Activated T-cell treated with anti-CD3 and anti-CD28 coated beads, Interleukin-2, amount 50 U/mL, for 72 hours (primary cell): ENCODE data around the gene TAL1. TPM values are rescaled to one million over a fixed set of nuclear protein-coding genes. Genes with fewer than 3 reads are reported as not detected.

Experiments used
- ATAC-seq, 2 donors: fragments of 150-1000 bp; cut with Tn5 transposase; replicated peaks in 1 of 2; 2 replicates each; pipeline ENCODE4 v1.10.0; 2021; ENCODE audit warnings: moderate library complexity in 2 of 2, mild to moderate bottlenecking in 1 of 2
- DNase-seq, 2 donors: peaks; one replicate each; pipeline ENCODE4 v3.0.0; 2021 to 2022; ENCODE audit warnings: mixed read lengths in 1 of 2
- H3K27ac Mint-ChIP-seq: one replicate; pipeline ENCODE4 v1.8.0; 2022; ENCODE audit warnings: mild to moderate bottlenecking, moderate library complexity, mixed read lengths
- H3K27me3 Mint-ChIP-seq: one replicate; pipeline ENCODE4 v1.8.0; 2022; ENCODE audit warnings: low read depth, mixed read lengths
- H3K36me3 Mint-ChIP-seq, 2 donors: one replicate each; pipeline ENCODE4 v1.8.0; 2022; ENCODE audit warnings: mixed read lengths in 2 of 2, mild to moderate bottlenecking in 1 of 2; ENCODE audit not compliant: insufficient read depth in 2 of 2
- H3K4me1 Mint-ChIP-seq: one replicate; pipeline ENCODE4 v1.8.0; 2022; ENCODE audit warnings: low read depth, mixed read lengths
- H3K4me3 Mint-ChIP-seq, 2 donors: one replicate each; pipeline ENCODE4 v1.8.0; 2022; ENCODE audit warnings: mild to moderate bottlenecking in 2 of 2, mixed read lengths in 2 of 2, moderate library complexity in 2 of 2
- H3K9me3 Mint-ChIP-seq, 2 donors: one replicate each; pipeline ENCODE4 v1.8.0; 2022; ENCODE audit warnings: mixed read lengths in 2 of 2
- total RNA-seq, 2 donors: library from RNA; stranded (reverse); gene quantifications; one replicate each; pipeline ENCODE4 v1.2.3, GENCODE V29; 2022

The TAL1 gene
- total RNA-seq, 2 donors from 2014 or later, result 0.17 to 0.30 TPM

DNA sequence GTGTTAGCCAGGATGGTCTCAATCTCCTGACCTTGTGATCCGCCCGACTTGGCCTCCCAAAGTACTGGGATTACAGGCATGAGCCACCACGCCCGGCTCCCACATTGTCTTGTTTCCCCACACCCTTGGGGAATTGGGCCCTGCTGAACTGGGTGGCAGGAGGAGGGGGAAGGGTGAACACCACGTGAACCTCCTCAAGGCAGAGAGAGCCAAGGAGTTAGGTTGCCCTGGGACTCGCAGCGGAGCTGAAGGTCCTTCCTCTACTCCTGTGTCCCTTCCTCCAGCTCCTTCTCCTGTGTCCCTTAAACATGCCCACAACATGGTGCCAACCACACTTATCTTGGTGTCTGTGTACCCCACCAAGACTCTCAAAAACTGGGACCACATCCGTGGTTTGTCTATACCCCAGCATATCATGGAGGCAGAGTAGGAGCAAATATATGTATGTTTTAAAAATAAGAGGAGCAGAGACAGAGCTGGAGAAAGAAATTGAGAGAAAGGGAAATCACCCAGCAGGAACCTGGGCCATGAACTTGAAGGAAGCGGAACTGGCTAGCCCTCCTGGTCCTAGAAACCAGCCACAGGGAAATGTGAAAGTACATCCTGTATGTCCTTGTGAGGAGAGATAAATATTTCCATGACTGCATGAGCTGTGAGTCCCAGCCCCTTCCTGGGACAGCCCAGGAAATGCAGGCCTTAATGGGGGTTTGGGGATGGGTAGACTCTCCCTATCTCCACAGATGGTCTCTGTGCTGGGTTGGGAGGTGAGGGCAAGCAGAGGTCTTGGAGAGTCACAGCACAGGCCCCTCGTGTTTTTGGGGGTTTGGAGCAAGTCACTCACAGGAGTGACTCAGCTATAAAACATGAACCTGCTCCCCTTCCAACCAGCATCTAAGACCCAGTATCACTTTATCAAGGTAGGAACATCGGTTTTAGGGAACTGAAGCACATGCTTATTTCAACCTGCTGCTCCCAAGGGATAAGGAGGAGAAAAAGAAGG, 9.4 kb upstream of the TAL1 start:
- Mint-ChIP-seq H3K27me3 (peaks cover 50% of the 10 kb centered on the region), H3K4me3 (no peak overlapping the region), H3K9me3 (no peaks in the 10 kb centered on the region), H3K4me1 (peaks cover 7% of the 10 kb centered on the region), H3K27ac (no peak overlapping the region), H3K36me3 (no peaks in the 10 kb centered on the region)
- ATAC-seq, result no peak
- no peak for DNase-seq

DNA sequence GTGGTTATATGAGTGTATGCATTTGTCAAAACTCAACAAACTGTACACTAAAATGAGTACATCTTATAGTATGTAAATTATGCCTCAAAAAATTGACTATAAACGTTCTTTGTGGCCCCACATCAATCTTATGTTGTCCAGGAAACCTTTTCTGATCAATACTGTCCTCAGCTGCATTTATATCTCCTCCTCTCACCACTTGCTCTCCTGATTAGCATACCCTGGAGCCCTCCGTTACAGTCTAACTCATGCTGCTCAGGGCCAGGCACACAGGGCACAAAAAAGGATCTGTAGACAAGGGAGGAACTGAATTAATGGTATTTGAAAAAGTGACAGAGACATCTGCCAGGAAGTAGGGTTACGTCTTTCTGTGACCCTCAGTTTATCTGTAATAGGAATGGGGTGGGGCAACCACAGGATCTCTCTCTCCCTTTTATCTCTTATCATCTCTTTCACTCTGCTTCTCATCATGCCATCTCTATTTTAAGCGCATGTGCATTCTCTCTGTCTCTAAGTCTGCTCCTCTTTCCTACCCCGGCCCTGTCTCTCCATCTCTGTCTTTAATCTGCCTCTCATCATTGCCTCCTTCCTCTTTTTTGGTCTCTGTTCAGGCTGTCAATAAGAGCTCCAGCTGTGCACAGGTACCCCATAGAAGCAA, 7.0 kb upstream of the TAL1 start:
- Mint-ChIP-seq H3K36me3 (no peaks in the 10 kb centered on the region), H3K4me1 (peaks cover 7% of the 10 kb centered on the region), H3K9me3 (no peaks in the 10 kb centered on the region), H3K27me3 (peaks cover 57% of the 10 kb centered on the region), H3K27ac (no peak overlapping the region), H3K4me3 (peak overlapping the region in 1 of 2 donors; percentile 8)
- no peak for DNase-seq
- peak; percentile 59 to 74 for ATAC-seq

DNA sequence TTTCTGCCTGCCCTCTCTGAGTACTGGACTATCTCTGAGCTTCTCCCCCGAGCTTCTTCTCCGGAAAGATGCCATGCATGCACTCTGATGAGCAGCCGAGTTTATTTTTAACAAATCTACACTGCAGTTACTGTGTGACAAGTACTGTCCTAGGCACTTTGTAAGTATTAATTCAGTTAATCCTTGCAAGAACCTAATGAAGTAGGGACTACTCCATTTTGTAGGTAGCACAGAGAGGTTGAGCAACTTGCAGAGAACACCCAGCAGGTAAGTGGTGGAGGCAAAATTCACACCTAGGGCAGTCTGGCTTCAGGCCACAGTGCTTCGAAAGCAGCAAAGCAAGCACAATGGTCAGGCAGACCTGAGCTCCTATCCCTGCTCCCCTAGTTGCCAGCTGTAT, 3.8 kb upstream of the TAL1 start:
- no peak overlapping the region for H3K27ac Mint-ChIP-seq
- no peak for DNase-seq
- H3K9me3 Mint-ChIP-seq, result no peaks in the 10 kb centered on the region
- H3K4me1 Mint-ChIP-seq, result peaks cover 31% of the 10 kb centered on the region
- no peak overlapping the region for H3K4me3 Mint-ChIP-seq
- no peak for ATAC-seq
- H3K27me3 Mint-ChIP-seq, result peaks cover 64% of the 10 kb centered on the region
- H3K36me3 Mint-ChIP-seq, result peaks cover 2 to 5% of the 10 kb centered on the region in 2 donors

DNA sequence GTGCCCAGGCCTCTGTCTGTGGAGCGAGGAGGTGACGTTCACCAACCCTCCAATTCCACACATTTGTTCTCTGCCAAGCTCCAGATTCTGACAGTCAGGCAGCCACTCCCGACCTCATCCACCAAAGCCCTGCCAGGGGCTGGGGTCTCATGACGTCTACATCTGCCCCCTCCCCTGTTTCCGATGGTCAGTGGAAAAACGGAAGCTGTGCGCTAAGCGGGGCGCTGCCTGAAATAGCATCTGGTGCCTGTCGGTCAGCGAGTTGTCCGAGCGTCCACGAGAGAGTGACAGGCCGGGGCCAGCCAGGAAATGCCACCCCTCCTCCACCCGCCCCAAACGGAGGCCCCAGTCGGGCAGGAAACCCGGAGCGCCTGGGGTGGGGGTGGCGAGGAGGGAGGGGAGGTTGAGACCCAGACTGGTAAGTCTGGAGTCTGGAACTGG, 3.2 kb upstream of the TAL1 start:
- no peak overlapping the region for H3K4me3 Mint-ChIP-seq
- H3K4me1 Mint-ChIP-seq, result peaks cover 34% of the 10 kb centered on the region
- H3K27ac Mint-ChIP-seq, result no peak overlapping the region
- H3K36me3 Mint-ChIP-seq, result peaks cover 2 to 5% of the 10 kb centered on the region in 2 donors
- no peaks in the 10 kb centered on the region for H3K9me3 Mint-ChIP-seq
- peaks cover 69% of the 10 kb centered on the region for H3K27me3 Mint-ChIP-seq
- DNase-seq (no peak), ATAC-seq (no peak)

DNA sequence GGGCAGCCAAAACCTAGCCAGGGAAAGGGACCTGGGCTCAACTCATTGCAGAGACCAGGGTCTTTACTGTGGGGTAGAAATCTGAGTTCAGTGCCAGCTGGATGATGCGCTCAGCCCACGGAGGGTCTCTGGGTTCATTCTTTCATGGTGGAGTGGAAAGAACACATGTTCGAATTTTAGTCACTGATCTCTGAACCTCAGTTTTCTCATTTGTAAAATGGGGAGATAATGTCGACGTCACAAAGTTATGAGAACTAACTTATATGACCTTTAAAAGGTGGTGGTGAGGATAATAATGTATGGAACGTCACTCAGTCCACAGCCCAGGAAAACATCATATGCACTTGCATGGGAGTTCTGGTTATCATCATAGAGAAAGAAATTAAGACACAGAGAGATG, 1.2 kb upstream of the TAL1 start:
- no peak for ATAC-seq
- H3K27ac Mint-ChIP-seq, result no peak overlapping the region
- H3K4me1 Mint-ChIP-seq, result peaks cover 34% of the 10 kb centered on the region
- no peak for DNase-seq
- peak overlapping the region in 1 of 2 donors; percentile 45 for H3K4me3 Mint-ChIP-seq
- no peaks in the 10 kb centered on the region for H3K9me3 Mint-ChIP-seq
- H3K27me3 Mint-ChIP-seq, result peaks cover 87% of the 10 kb centered on the region
- peaks cover 2 to 5% of the 10 kb centered on the region in 2 donors for H3K36me3 Mint-ChIP-seq

DNA sequence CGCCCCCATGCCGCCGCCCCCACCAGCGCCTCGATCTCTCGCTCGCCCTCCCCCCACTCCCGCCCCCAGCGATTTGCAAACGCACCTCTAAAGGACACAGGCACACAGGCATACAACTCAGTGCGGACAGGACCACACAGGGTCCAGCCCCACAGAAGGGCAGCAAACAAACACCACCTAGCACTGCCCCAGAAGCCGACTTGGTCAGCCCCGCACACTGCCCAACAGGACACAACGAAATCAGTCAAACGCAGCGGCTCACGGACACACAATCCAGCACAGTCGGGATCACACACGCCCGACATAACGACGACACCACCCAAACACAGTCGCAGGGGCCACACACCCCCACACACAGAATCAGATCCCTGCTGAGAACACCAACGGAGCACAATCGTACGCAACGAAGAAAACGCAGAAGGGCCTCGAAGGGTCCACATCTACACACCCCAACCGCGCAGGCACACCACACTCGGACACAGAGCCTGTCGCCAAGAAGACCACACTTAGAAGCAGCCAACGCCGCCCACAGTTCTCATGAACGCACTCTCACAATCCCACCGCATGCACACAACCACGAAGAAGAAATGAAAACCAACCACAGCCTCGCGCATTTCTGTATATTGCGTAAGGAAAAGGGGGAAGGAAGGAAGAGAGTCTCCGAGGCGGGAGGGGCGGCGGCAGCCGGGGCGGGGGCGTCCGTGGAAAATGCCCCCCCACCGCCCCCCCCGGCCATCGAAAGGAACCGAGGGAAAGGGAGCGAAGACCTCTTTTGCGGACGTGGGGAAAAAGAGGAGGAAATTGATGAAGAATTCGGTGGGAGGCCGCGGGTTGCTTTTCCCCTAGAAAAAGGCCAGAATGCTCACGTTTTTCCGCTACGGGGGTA, 481 bp downstream of the TAL1 start:
- H3K36me3 Mint-ChIP-seq, result peaks cover 2 to 5% of the 10 kb centered on the region in 2 donors
- DNase-seq, result peak; percentile 53 to 60
- ATAC-seq, result peak; percentile 59 to 66
- H3K9me3 Mint-ChIP-seq, result no peaks in the 10 kb centered on the region
- H3K4me3 Mint-ChIP-seq, result peak overlapping the region; percentile 82 to 87
- peak overlapping the region; percentile 61 for H3K27ac Mint-ChIP-seq
- H3K4me1 Mint-ChIP-seq, result peaks cover 34% of the 10 kb centered on the region
- peaks cover 92% of the 10 kb centered on the region for H3K27me3 Mint-ChIP-seq

DNA sequence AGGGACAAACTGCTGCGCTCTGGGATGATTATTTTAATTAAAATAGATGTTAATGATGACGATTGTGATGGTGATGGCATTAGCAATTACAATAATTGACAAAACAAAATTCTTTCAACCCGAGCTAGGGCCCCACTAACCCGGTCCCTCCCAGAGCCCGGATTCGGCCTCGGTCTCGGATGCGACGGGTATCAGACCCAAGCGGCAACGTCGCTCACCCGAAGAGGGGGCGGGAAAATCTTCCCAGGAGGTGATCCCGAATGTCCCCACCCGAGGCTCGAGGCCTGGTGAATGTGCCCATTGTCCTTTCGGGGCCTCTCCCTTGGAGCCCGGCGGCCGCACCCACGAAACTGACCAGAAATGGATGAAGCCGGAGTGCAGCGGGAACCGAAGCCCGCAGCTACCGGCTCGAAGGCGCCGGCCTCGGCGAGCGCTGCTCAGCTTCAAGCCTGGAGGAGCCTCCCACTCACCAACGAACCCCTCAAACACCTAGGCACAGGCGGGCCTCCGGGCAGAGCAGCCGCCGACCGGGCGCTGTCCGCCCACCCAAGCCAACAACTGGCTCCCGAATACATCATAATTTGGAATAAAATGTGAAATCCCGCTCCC, 1.2 kb downstream of the TAL1 start:
- peaks cover 34% of the 10 kb centered on the region for H3K4me1 Mint-ChIP-seq
- H3K27ac Mint-ChIP-seq, result no peak overlapping the region
- H3K36me3 Mint-ChIP-seq, result peaks cover 2 to 5% of the 10 kb centered on the region in 2 donors
- peak; percentile 49 to 50 for ATAC-seq
- H3K4me3 Mint-ChIP-seq, result peak overlapping the region; percentile 82 to 87
- no peaks in the 10 kb centered on the region for H3K9me3 Mint-ChIP-seq
- peak; percentile 28 to 35 for DNase-seq
- peaks cover 92% of the 10 kb centered on the region for H3K27me3 Mint-ChIP-seq

DNA sequence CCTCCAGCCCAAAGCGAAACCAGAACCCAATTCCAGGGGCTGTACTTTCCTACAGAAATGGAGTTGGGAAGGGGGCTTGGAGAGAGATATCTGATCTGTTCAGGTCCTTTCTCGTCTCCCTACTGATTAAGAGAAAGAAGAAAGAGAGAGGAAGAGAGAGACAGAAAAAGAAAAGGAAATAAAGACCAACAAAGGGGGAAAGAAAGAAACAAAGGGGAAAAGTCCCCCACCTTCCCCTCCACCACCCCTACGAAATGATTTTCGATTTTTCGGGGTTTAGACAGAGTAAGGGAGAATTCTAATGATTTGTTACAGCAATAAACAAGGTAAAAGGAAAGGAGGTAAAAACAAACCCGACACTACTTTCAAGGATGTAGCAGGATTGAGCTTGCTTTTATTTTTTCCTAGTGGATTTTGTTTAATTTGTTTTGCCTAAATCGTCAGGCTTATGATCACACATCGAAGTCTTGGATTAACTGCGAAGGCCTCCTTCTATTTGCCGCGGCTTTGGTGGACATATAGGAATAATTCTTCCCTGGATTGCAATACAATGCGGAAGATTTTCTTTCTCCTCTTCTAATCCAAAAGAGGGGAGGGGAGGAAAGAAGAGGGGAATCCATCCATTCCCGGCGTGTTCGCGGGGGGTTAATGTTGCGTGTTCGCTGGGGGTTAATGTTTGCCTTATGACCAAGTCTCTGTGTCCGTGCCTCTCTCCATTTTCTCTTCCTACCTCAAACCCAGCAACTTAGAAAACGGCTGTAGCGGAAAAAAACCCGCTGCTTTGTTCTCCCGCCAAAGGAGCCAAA, 1.9 kb downstream of the TAL1 start:
- no peaks in the 10 kb centered on the region for H3K9me3 Mint-ChIP-seq
- no peak for DNase-seq
- peak overlapping the region; percentile 82 to 87 for H3K4me3 Mint-ChIP-seq
- no peak for ATAC-seq
- H3K36me3 Mint-ChIP-seq, result peaks cover 2 to 5% of the 10 kb centered on the region in 2 donors
- peaks cover 92% of the 10 kb centered on the region for H3K27me3 Mint-ChIP-seq
- H3K4me1 Mint-ChIP-seq, result peaks cover 34% of the 10 kb centered on the region
- H3K27ac Mint-ChIP-seq, result no peak overlapping the region

DNA sequence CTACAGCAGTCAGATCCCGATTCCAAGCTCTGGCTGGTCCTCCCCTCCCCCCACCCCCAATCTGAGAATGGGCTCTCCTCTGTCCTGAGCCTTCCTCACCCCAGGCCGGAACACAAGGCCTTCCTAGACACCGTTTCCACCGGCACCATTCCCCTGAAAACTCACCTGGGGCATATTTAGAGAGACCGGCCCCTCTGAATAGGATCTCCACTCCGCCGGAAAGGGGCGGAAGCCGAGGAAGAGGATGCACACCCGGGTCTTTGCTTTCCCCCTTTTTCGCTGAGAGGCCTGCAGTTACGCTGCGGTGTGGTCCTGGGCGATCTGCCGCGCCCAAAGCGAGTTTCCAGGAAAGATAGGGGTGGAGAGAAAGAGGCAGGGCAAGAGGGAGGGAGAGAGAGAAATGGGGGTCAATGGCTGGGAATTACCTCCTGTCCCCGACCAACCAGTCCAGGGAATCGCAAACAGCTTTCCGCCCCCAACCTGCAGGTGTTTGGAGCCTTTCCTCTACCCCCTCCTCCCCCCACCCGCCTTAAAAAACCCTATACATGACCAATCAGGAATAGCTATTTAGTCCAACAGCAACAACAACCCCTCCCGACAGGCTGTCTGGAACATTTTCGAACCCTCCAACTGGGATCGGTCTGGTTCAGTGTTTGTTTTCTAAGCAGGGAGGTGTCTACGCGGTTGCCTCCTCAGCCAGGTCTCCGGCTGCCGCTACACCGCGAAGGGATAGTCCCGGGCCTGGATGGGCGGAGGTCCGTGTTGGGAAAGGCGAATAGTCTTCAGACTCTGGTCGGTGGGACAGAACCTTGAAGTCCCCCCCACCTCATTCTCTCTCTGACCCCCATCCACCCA, 2.8 kb downstream of the TAL1 start:
- DNase-seq (no peak), ATAC-seq (no peak)
- H3K9me3 Mint-ChIP-seq, result no peaks in the 10 kb centered on the region
- H3K36me3 Mint-ChIP-seq, result peaks cover 2 to 5% of the 10 kb centered on the region in 2 donors
- peak overlapping the region; percentile 82 to 87 for H3K4me3 Mint-ChIP-seq
- no peak overlapping the region for H3K27ac Mint-ChIP-seq
- H3K4me1 Mint-ChIP-seq, result peaks cover 34% of the 10 kb centered on the region
- H3K27me3 Mint-ChIP-seq, result peaks cover 84% of the 10 kb centered on the region

DNA sequence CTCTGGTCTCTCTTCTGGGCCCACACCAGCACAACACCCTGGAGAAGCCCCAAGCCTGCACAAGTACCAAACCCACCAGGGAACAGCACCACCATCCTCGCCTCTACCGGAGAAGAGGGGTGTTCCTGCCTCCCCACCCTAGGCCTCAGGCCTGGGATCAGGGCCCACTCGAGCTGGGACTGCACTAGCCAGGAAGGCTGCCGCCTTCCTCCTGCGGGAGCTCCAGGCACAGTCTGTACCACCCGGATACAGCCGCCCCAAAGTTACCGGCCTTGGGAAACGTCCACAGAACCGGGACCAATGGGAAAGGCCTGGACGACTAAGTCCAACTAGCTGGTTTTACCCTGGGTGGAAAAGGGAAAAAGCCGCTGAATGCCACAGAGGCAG, 3.4 kb downstream of the TAL1 start:
- Mint-ChIP-seq H3K36me3 (peaks cover 2 to 5% of the 10 kb centered on the region in 2 donors), H3K4me3 (no peak overlapping the region), H3K4me1 (peaks cover 34% of the 10 kb centered on the region), H3K27me3 (peaks cover 77% of the 10 kb centered on the region), H3K27ac (no peak overlapping the region), H3K9me3 (no peaks in the 10 kb centered on the region)
- ATAC-seq (no peak), DNase-seq (no peak)
